Vagina (tissue), 2 donors: Measurements from ENCODE around the gene PHLPP1. TPM values are rescaled to one million over a fixed set of nuclear protein-coding genes. Genes with fewer than 3 reads are reported as not detected.

Experiments used
- DNase-seq, 2 donors: peaks; one replicate each; pipeline ENCODE4 v3.0.0-alpha.2; 2017; ENCODE audit errors: extremely low spot score in 2 of 2
- H3K27ac ChIP-seq: fragments of 200-600 bp; sonication (generic); one replicate; pipeline ENCODE4 v1.5.1; 2019
- H3K27me3 ChIP-seq: fragments of 200-600 bp; sonication (generic); one replicate; pipeline ENCODE4 v1.5.1; 2019
- H3K36me3 ChIP-seq, 2 donors: fragments of 200-600 bp; sonication (generic); one replicate each; pipeline ENCODE4 v1.5.1; 2017 to 2019
- H3K4me1 ChIP-seq: fragments of 200-600 bp; sonication (generic); one replicate; pipeline ENCODE4 v1.5.1; 2019
- H3K4me3 ChIP-seq, 2 donors: fragments of 200-600 bp; sonication (generic); 1 replicate in 1 of 2; 2 replicates in 1 of 2; pipeline ENCODE4 v1.5.1; 2016 to 2019
- H3K9me3 ChIP-seq: fragments of 200-600 bp; sonication (generic); one replicate; pipeline ENCODE4 v1.5.1; 2019
- CTCF ChIP-seq, 3 experiments: fragments of 450-650 bp in 2 of 3; fragments of 200-600 bp in 1 of 3; sonication (generic) in 1 of 3; IDR thresholded peaks; one replicate each; pipeline ENCODE4 v1.5.1; 2017 to 2019; ENCODE audit warnings: antibody characterized with exemption in 3 of 3, mild to moderate bottlenecking in 2 of 3, moderate library complexity in 2 of 3
- POLR2A ChIP-seq, 2 donors: fragments of 450-650 bp; IDR thresholded peaks; one replicate each; pipeline ENCODE4 v1.6.1; 2017; ENCODE audit warnings: antibody characterized with exemption in 2 of 2, mild to moderate bottlenecking in 2 of 2, moderate library complexity in 2 of 2
- POLR2AphosphoS5 ChIP-seq, 2 donors: sonication (generic); formaldehyde crosslinking; IDR thresholded peaks; one replicate each; pipeline ENCODE4 v1.9.0; 2017; ENCODE audit warnings: antibody characterized with exemption in 2 of 2, mild to moderate bottlenecking in 2 of 2, low read depth in 1 of 2; ENCODE audit not compliant: insufficient read depth in 1 of 2
- intact Hi-C: fragments of 100-400 bp; cut with DNase I; formaldehyde crosslinking; loops from one replicate; pipeline ENCODE4 v1.15.1; 2023
- total RNA-seq: library from RNA; depleted of rRNA; stranded (reverse); fragments of >200 nt; gene quantifications from one replicate; pipeline ENCODE4 v1.2.3, GENCODE V29; 2016

Gene PHLPP1
- total RNA-seq, 1 donor from 2014 or later: 20.6 TPM

GRCh38 chr18:62778976-62779869 lies 63.9 kb downstream of the PHLPP1 start:
- no peak overlapping the region for H3K27ac ChIP-seq
- no peaks in the 10 kb centered on the region for H3K27me3 ChIP-seq
- peaks cover 31% of the 10 kb centered on the region for H3K4me1 ChIP-seq
- no peak for DNase-seq
- H3K9me3 ChIP-seq: no peaks in the 10 kb centered on the region
- H3K4me3 ChIP-seq: no peak overlapping the region
- no peak for TF ChIP-seq POLR2A (IDR thresholded peaks at IDR 0.05)
- TF ChIP-seq CTCF (IDR thresholded peaks at IDR 0.05): no peak
- no peak for TF ChIP-seq POLR2AphosphoS5 (IDR thresholded peaks at IDR 0.05; ENCODE audit: insufficient read depth in 1 of 2, low read depth in 1 of 2)
- H3K36me3 ChIP-seq: no peaks in the 10 kb centered on the region
- intact Hi-C loops: no loop called here

GRCh38 chr18:62781262-62781661 lies 65.9 kb downstream of the PHLPP1 start:
- no peak for DNase-seq
- intact Hi-C loops: no loop called here
- Histone ChIP-seq H3K4me1 (peaks cover 44% of the 10 kb centered on the region), H3K4me3 (no peak overlapping the region), H3K9me3 (no peaks in the 10 kb centered on the region), H3K27me3 (no peaks in the 10 kb centered on the region), H3K36me3 (no peaks in the 10 kb centered on the region), H3K27ac (peak overlapping the region; percentile 56)
- TF ChIP-seq CTCF (IDR thresholded peaks at IDR 0.05) (no peak), POLR2A (IDR thresholded peaks at IDR 0.05) (no peak), POLR2AphosphoS5 (IDR thresholded peaks at IDR 0.05; ENCODE audit: insufficient read depth in 1 of 2, low read depth in 1 of 2) (no peak)

- DNase-seq: no peak
- H3K4me3 ChIP-seq: no peak overlapping the region
- H3K27ac ChIP-seq: peak overlapping the region; percentile 56
- H3K9me3 ChIP-seq: no peaks in the 10 kb centered on the region
- H3K36me3 ChIP-seq: no peaks in the 10 kb centered on the region
- no peaks in the 10 kb centered on the region for H3K27me3 ChIP-seq
- peak; percentile 19 to 64 for TF ChIP-seq POLR2AphosphoS5 (IDR thresholded peaks at IDR 0.05; ENCODE audit: insufficient read depth in 1 of 2, low read depth in 1 of 2)
- TF ChIP-seq CTCF (IDR thresholded peaks at IDR 0.05): peak in 1 of 3 experiments; percentile 13
- TF ChIP-seq POLR2A (IDR thresholded peaks at IDR 0.05): no peak
- intact Hi-C loops: no loop called here
- H3K4me1 ChIP-seq: peaks cover 44% of the 10 kb centered on the region
Observed at GRCh38 chr18:62781893-62782292, 66.6 kb downstream of the PHLPP1 start.

GRCh38 chr18:62784338-62784965 lies 69.1 kb downstream of the PHLPP1 start:
- no peaks in the 10 kb centered on the region for H3K27me3 ChIP-seq
- no peaks in the 10 kb centered on the region for H3K36me3 ChIP-seq
- H3K4me3 ChIP-seq: no peak overlapping the region
- DNase-seq: no peak
- no peaks in the 10 kb centered on the region for H3K9me3 ChIP-seq
- H3K27ac ChIP-seq: no peak overlapping the region
- TF ChIP-seq POLR2AphosphoS5 (IDR thresholded peaks at IDR 0.05; ENCODE audit: insufficient read depth in 1 of 2, low read depth in 1 of 2) (no peak), POLR2A (IDR thresholded peaks at IDR 0.05) (no peak), CTCF (IDR thresholded peaks at IDR 0.05) (no peak)
- intact Hi-C loops: no loop called here
- peaks cover 44% of the 10 kb centered on the region for H3K4me1 ChIP-seq
